HG03135 (cell line): ENCODE results near the gene AQP12B.

Experiments
- ATAC-seq: cut with Tn5 transposase; IDR thresholded peaks from one replicate; pipeline ENCODE4 v1.9.1; 2021; ENCODE audit warnings: mild to moderate bottlenecking, moderate library complexity; ENCODE audit not compliant: unreplicated experiment

The AQP12B gene

DNA sequence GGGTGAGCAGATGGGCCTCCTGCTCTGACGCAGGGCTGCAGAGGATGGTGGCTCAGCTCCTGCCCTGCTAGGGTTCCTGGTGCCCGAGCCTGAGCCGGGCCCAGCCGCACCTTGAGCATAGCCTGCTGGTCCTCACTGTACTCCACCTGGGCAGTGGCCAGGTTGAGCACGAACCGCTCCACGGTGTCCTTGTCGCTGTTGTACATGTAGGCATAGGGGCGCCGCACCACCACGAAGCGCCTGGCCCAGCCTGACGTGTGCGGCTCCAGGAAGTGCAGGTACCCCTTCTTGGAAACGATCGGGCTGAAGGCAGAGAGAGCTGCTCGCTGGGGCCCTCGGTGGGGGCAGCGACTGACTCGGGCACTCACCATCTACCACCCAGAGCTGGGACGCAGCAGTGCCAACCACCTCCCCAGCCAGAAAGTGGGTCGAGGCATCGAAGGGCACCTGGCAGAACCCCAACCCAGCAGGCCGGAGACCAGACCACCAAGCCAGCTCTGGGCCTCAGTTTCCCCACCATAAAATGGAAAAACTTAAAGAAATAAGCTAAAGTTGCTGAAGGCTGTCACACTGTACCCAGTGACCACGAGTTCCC, 36.3 kb upstream of the AQP12B start:
- no peak for ATAC-seq

DNA sequence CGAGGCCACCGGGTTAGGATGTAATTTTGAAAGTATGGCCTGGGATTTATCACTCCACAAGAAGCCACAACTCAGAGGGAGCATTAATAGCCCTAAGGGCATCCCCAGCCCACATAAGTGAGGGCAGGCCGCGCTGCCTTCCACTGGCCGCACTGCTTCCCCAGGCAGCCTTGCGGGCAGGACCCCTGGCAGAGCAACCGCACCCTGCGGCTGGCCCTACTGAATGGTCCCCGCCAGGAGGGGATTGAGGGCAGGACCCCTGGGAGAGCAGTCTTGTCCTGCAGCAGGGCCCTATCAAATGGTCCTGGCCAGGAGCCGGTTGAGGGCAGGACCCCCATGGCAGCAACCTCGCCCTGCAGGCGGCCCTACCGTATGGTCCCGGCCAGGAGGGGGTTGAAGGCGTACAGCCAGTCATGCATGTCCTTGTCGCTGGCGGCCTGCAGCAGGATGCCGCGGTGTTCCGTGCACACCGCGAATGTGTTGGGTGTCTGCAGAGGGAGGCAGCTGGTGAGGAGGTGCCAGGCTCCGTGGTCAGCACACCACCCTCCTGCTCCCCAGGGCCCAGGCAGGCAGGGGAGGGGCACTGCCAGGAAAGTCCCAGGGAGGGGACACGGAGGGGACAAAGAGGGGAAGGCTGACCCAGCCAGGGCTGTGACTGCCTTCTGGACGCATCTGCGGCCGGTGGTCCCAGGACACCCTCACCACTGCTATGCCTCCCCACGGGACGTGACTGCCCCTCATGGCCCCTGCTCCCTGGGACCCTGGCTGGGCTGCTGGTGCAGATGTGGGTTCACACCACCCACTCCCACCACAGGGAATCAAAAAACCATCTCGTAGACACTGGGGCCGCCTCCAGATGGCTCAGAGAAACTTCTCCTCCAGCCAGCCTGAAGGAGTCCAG, 35.2 kb upstream of the AQP12B start:
- no peak for ATAC-seq

DNA sequence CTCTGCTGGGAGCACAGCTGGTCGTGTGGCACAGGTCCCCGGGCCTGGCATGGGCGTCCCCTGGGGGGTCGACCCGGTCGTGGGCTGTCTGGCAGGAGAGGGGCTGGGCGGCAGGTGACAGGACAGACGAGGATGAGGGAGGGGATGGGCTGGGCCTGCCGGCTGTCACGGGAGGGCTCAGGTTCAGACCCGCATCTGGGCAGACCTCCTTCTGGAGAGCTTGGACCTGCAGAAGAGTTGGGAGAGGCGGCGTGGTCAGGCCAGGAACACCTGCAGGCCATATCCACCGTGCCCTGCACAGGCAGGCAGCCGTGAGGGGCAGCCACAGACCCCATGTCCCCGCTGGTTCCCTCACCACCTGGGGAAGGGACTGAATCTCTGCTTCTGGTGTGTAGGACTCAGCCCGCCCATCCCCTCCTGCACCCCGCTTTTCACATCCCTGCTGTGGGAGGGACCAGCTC, 34.5 kb upstream of the AQP12B start:
- ATAC-seq = no peak

DNA sequence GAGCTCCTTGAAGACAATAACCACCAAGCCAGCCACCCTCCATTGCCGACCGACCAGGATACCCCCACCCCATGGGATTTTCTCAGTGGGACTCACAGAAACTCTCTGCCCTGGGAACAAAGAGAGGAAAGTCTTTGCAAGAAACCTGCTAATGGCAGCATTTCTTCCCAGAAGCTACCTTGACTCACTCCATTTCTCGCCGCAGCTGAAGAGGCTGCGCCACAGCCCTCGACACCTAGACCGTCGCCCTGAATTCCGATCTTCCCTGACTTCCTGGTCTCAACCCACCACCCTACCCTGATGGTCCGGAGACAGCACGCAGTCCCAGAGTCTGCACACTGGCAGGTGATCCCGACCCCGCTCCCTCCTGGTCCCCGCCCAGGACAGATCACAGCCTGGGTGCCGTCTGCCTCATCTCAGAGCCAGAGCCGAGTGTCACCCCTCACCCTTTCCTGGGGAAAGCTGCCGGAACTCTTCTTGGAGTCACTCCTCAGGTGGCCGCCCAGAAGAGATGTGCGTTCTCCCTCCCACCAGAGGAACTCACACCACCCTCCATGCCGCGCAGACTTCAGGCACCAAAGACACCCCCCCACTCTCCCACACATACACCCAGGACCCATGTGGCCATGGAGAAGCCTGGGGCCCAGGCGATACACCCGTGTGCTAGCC, 33.6 kb upstream of the AQP12B start:
- no peak for ATAC-seq

DNA sequence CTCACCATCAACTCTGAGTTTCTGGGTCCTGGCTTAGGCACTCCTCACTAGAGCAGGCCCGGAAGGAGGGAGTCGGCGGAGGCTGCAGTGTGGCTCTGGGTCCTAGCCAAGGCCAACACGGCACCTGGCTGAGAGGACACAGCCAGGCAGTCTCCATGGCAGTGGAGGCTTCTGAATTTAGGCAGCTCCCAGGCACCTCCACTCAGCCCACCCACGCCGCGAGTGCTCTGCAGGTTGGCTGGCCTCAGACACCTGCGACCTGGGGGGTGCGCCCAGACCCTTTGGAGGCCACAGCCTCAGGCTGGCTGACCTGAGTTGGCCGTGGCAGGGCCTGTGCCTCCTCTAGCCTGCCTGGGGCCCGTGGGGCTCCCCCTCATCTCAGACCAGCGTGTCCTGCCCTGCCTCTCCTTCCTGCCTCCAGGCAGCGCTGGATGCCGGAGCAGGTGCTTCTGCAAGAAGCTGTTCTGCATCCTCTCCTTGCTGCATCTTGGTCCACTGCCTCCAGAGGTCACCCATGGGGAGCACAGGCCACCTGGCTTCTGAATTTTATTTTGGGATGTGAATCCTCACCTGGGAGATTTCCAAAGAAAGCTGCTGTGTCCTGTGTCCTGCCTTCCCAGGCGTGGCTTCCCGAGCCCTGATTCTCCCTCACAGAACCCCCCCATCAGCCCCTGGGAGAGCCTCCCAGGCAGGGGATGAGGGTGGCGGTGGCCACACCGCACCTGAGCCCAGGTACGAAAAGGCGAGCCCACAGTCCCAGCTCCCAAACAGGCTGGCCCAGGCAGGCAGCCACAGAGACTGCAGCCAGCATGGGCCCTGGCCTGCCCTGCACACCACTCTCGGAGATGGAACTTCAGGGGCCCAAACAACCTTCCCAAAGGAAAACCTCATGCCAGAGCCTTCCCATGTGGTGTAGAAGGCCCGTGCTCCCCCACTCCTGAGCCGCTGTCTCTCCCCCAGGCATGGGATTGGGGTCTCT, 32.4 kb upstream of the AQP12B start:
- no peak for ATAC-seq

DNA sequence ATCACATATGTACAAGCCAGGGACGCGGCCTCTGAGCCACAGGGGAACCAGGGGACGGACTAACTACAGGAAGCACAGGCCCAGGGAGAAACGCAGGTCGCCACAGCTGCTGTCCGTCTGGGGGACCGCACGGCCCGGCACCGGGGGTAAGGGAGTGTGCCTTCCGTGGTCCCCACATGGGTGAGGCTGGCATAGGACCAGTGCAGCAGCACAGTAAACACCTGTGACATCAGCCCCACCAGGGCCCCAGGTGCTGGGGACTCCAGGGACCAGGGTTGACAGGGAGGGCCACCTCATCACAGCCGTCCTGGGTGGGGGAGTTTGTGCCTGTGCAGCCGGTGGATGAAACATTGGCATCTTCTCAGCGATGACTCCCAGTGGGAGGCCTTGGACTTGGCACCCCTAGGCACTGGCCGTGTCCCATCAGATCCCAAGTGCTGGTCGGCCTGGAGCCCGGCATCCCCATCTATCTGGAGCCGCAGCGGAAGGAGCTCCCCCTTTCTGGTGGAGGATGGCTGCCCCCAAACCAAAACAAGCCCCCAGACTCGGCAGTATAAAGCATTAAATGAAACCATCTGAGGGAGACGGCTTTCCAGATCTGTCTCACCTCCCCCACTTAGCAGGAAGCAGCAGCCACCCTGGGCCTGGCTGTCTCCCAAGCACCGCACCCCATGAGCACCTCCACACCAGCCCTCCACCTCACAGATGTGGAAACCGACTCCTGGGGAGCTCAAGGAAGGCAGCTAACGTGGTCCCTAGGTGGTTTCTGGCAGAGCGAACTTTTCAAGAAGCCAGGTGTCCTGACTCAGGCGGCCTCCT, 31.5 kb upstream of the AQP12B start:
- ATAC-seq = no peak

DNA sequence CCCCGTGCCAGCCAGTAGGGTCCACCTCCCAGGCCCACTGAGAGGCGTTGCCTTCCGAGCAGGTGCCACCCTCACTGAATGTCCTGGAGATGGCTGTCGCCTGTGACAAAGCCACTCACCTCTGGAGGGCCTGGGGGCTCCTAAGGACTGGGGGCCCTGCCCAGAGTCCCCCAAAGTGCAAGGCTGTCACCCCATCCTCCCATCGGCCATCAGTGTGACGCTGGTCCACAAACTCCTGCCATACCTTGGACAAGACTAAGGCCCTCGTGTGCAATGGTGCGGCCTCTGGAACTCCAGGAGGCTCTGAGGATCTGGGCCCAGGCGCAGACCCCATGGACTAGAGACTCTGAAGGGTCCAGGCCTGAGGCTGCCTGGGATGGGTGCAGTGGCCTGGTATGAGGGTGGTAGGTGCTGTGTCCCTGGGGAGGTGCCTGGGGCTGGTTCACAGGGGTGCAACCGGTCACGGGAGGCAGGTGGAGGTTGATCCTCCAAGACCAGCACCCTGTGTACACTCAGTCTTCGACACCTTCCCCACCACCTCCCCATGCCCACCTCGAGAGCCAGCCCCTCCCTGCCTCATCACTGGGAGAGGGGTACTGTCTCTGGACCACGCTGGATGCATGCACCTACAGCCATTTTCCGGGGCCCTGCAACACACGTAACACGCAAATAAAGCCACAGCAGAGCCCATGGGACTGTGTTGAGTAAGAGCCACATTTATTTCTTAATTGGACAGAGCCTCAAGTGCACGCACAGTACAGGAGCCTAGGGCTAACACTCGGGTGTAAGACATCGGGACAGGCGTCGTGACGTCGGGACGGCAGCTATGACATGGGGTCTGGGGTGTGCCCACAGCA, 30.6 kb upstream of the AQP12B start:
- ATAC-seq = no peak

DNA sequence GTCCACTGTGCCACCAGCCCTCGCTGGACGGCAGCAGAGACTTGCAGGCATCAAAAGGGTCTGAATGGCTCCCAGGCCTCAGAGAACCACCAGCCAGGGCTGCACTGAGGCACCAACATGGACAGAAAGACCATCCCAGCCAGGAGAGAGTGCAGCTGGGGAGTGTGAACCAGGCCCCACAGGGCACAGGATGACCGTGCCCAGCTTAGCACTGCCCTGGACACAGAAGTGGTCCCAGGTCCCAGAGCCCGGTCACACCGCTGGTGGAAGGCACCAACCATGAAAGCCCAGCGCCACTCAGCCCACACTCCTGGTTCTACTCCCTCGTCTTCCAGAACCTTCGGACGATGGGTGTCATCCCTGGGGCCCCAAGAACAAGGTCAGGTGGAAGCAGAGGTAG, 29.4 kb upstream of the AQP12B start:
- no peak for ATAC-seq

DNA sequence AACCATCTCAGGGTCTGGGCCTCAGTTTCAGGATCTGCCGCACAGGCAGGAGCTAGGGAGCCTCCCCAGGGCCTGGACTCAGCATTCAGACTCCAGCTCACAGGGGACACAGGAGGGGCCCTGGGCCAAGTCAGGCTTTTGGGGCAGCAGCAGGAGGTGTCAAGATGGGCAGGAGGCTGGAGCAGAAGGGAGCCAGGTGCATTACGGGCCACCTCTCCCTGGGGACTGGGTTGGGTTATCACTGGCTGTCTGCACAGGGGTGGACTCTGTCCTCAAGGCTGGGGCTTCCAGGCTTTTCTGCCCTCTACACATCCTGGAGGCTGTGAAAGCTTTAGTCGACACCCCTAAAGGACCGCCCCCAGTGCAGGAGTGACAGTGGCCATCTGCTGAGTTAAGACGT, 29.0 kb upstream of the AQP12B start:
- ATAC-seq = no peak

DNA sequence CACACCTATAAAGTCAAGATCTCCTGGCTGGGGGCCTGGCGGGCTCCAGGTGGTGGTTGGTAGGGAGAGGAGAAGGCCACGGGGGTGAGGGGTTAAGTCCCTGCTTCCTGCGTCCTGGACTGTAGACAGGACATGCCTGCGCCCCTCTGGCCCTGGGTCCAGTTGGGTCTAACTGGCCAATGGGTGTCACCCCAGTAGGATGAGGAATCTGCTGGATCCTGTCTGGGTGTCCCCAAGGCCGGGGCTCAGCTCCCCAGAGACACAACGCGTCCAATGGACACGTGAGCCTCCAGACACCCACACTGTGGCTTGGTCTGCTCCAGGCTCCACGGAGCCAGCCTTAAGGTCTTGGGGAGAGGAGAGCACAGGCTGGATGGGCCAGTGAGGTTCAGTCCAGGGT, 28.6 kb upstream of the AQP12B start:
- no peak for ATAC-seq

DNA sequence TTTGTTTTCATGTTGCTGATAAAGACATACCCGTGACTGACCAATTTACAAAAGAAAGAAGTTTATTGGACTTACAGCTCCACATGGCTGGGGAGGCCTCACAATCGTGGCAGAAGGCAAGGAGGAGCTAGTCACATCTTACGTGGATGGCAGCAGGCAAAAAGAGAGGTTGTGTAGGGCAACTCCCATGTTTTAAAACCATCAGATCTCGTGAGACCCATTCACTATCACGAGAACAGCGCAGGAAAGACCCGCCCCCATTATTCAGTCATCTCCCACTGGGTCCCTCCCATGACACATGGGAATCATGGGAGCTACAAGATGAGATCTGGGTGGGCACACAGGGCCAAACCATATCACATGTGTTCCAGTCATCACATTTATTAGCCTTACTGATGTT, 25.8 kb upstream of the AQP12B start:
- ATAC-seq = no peak

DNA sequence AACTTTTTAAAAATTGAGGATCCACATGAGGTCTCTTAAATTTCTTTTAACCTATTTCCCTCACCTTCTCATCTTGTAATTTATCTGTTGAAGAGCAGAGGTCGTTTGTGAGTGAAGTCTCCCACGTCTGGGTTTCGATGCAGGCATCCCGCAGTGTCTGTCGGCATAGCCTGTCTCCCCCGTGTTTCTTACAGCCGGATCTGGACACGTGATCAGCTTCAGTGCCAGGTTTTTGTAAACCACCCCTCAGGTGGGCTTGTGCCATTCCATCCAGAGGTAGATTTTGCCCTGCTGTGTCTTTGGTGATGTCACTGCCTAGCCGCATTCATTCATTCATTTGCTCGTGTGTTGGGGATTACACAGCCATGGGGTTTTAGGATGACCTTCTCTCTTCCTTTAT, 25.1 kb upstream of the AQP12B start:
- ATAC-seq = no peak

DNA sequence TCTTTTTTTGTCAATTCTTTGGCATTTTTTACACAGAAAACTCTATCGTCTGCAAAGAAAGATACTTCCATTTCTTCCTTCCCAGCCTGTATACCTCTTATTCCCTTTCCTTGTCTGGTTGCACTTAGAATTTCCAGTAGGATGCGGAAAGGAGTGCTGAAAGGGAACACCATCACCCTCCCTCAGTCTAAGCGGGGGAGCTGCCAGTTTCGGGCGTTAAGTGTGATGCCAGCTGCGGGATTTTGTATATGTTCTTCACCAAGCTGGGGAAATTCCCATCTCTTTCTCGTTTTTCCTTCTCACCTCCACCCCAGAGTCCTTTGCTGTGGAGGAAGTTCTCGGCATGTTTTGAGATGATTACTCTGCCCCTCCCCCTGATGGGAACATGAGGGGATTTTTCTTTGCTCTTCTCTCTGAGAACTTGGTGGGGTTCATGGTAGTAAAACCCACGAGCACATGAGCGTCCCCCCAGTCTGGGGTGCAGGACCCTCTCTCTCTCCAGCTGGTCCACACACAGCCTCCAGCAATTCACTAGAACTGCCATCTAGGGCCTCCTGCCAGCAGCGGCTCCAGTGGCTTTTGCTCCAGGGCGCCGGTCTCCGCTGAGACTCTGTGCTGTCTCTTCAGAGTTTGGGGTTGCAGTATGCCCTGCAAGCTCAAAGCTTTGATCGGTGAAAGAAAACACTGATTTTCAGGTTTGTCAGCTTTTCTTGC, 24.5 kb upstream of the AQP12B start:
- ATAC-seq = no peak

DNA sequence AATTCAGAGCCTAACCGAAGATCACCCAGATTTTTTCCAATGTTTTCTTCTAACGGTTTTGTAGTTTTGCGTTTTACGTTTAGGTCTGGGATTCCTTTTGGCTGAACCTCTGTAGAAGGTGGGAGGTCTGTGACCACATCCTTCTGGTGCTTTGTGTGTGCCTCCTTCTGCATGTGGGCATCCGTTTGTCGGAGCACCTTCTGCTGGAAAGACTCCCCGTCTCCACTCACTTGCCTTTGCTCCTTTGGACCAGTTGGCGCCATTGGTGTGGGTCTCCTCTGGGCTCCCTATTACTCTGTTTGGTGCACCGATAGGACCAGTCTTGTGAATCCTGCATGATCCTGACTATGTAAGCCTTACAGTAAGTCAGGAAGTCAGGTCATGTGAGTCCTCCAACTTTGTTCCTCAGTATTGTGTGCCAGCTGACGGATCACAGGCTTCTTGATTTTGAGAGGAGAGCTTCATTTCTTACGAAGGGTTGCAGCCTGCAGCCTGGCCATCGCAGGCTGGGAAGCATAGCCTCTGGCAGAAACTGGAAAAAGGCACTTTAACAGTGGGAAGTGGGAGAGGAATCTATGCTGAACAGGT, 22.6 kb upstream of the AQP12B start:
- ATAC-seq = no peak

DNA sequence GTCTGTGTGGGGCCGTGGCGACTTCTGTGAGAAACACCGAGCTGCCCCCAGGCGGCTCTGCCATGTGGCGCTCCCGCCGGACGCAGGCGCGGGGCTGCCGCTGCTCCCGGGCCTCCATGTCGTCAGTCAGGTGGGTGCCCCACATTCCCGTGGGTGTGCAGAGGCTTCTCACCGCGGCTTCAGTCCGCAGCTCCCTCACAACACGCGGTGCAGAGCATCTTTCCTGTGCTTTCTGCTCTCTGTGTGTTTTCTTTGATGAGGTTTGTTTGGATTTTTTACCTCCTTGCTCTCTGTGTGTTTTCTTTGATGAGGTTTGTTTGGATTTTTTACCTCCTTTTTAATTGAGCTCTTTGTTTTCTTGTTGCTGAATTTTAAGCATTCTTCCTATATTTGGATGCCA, 22.0 kb upstream of the AQP12B start:
- no peak for ATAC-seq

DNA sequence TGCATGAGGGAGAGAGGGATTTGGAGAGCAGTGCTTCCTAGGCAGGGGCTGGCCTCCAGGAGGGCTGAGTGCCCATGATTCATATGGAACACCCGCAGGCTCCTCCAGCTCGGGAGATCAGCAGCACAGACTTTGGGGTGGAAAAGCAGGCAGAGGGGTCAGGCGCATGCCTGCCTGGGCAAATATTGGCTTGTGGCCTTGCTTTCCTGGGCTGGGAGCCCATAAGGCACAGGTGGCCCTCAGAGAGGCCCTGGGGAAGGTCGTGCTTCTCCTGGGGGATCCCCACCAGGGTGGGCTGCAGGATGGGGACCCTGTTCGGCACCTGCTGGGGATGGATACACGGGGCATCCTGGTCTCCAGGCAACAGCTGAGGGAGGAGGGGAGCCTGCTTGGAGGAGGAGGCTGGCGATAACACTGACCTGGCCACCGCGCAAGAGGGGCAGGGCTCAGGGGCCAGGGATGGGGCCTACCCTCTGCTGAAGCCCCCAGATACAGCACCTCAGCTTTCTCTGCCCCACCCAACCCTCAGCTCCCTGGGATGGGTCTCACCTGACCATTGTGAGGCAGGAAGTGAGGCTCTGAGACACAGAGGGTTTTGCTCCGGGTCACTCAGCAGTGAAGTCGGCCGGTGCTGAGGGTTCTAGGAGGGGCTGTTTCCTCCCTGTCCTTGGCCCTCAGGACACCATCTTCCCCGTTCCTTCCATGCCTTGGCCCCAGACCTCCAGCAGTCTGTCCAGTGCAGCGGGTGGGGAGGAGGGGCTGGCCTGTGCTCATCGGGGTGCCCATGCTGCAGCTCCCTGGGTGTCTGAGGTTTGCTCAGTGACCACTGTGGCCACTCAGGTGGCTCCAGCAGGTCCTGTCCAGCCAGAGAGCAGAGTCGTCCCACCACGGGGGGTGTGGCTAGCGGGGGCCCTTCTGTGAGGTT, 21.0 kb upstream of the AQP12B start:
- no peak for ATAC-seq

DNA sequence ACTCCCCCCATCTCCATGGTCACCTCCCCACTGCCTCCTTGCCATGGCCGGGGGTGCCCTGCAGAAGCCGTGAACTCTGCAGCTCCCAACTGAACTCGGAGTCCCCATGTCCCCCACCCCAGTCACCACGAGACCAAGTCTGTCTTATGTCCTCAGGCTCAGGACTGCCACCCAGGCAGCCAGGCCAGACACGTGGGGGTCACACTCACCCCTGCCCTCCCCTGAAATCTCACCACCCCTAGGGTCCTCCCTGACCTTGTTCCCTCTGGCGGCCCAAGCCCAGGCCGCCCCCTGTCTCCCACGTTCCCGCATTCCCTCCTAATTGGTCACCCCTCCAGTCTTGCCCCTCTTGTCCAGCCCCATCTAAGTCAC, 19.9 kb upstream of the AQP12B start:
- ATAC-seq = no peak
